NCI-H1436 treated with DMSO at 0.1 percent for 48 hours (cell line): ENCODE measurements around the gene WDR83.
"Not testable (repeated sequence)": the region's sequence is repeated elsewhere in the genome, so short reads cannot be mapped to it uniquely, and the experiment has no call there.

Source experiments
- DNase-seq: peaks from one replicate; lab custom pipeline; 2025; lab: John Stamatoyannopoulos, UW

The WDR83 gene

GRCh38 chr19:12655546-12655945, 11.1 kb upstream of the WDR83 start:
- DNase-seq = no peak

- no peak for DNase-seq
These were observed 9.6 kb upstream of the WDR83 start for GRCh38 chr19:12656899-12657571.

- DNase-seq = no peak
These were observed 8.6 kb upstream of the WDR83 start for GRCh38 chr19:12657966-12658365.

- DNase-seq = no peak
These were observed 5.6 kb upstream of the WDR83 start for GRCh38 chr19:12660980-12661379.

GRCh38 chr19:12664406-12665280, 2.0 kb upstream of the WDR83 start:
- no peak for DNase-seq

- no peak for DNase-seq
These were observed 1.4 kb upstream of the WDR83 start for GRCh38 chr19:12665281-12665573.

GRCh38 chr19:12665671-12666264, 839 bp upstream of the WDR83 start:
- no peak for DNase-seq

GRCh38 chr19:12667731-12668302, 1.2 kb downstream of the WDR83 start:
- DNase-seq = no peak

GRCh38 chr19:12668346-12668745, 1.7 kb downstream of the WDR83 start:
- DNase-seq = no peak

GRCh38 chr19:12668932-12669269, 2.3 kb downstream of the WDR83 start:
- no peak for DNase-seq

- no peak for DNase-seq
These were observed 2.9 kb downstream of the WDR83 start for GRCh38 chr19:12669270-12670158.

- DNase-seq = no peak
These were observed 3.7 kb downstream of the WDR83 start for GRCh38 chr19:12670159-12670928.

- no peak for DNase-seq
These were observed 6.1 kb downstream of the WDR83 start for GRCh38 chr19:12672744-12673143.

- no peak for DNase-seq
These were observed 8.8 kb downstream of the WDR83 start for GRCh38 chr19:12675399-12675798.

- no peak for DNase-seq
These were observed 9.3 kb downstream of the WDR83 start for GRCh38 chr19:12675940-12676339.

GRCh38 chr19:12676384-12676792, 9.8 kb downstream of the WDR83 start:
- DNase-seq = no peak

GRCh38 chr19:12676928-12677327, 10.3 kb downstream of the WDR83 start:
- no peak for DNase-seq

- DNase-seq = not testable (repeated sequence)
These were observed 11.4 kb downstream of the WDR83 start for GRCh38 chr19:12678039-12678438.

GRCh38 chr19:12680034-12680433, 13.4 kb downstream of the WDR83 start:
- no peak for DNase-seq

GRCh38 chr19:12681074-12681987, 14.7 kb downstream of the WDR83 start, which contains the start of gene DHPS:
Gene DHPS, minus strand, starts transcription at chr19:12681880. Its CDS starts 114 bp downstream, at chr19:12681766.
- peak; percentile 93 for DNase-seq
